KOPT-K1 (cell line): ENCODE data around the gene RASSF8.
"Not testable (repeated sequence)": the region's sequence is repeated elsewhere in the genome, so short reads cannot be mapped to it uniquely, and the experiment has no call there.

Experiments used
- H3K27ac ChIP-seq: fragments of 200-600 bp; sonication (generic); 2 replicates; pipeline ENCODE4 v1.5.1; 2016; ENCODE audit warnings: antibody characterized with exemption, mild to moderate bottlenecking, low read depth, low read length; ENCODE audit not compliant: poor library complexity, severe bottlenecking
- H3K36me3 ChIP-seq: fragments of 200-600 bp; sonication (generic); 2 replicates; pipeline ENCODE4 v1.5.1; 2017; ENCODE audit warnings: antibody characterized with exemption, mild to moderate bottlenecking, low read length, moderate library complexity; ENCODE audit not compliant: insufficient read depth
- H3K9me3 ChIP-seq: fragments of 200-600 bp; sonication (generic); 2 replicates; pipeline ENCODE4 v1.5.1; 2017; ENCODE audit warnings: antibody characterized with exemption, low read length, mild to moderate bottlenecking; ENCODE audit not compliant: insufficient read depth, poor library complexity, severe bottlenecking

The RASSF8 gene

GRCh38 chr12:26043135-26044006 lies 84.9 kb downstream of the RASSF8 start:
- no peaks in the 10 kb centered on the region for H3K9me3 ChIP-seq
- no peaks in the 10 kb centered on the region for H3K36me3 ChIP-seq
- no peak overlapping the region for H3K27ac ChIP-seq

GRCh38 chr12:26044007-26044394 lies 85.5 kb downstream of the RASSF8 start:
- Histone ChIP-seq H3K27ac (no peak overlapping the region), H3K9me3 (no peaks in the 10 kb centered on the region), H3K36me3 (no peaks in the 10 kb centered on the region)

GRCh38 chr12:26044592-26044991 lies 86.1 kb downstream of the RASSF8 start:
- Histone ChIP-seq H3K27ac (no peak overlapping the region), H3K36me3 (no peaks in the 10 kb centered on the region), H3K9me3 (no peaks in the 10 kb centered on the region)

GRCh38 chr12:26046203-26046602 lies 87.7 kb downstream of the RASSF8 start:
- no peak overlapping the region for H3K27ac ChIP-seq
- H3K36me3 ChIP-seq, result no peaks in the 10 kb centered on the region
- H3K9me3 ChIP-seq, result no peaks in the 10 kb centered on the region

GRCh38 chr12:26046906-26047305 lies 88.4 kb downstream of the RASSF8 start:
- no peak overlapping the region for H3K27ac ChIP-seq
- H3K36me3 ChIP-seq, result no peaks in the 10 kb centered on the region
- H3K9me3 ChIP-seq, result no peaks in the 10 kb centered on the region

- no peaks in the 10 kb centered on the region for H3K9me3 ChIP-seq
- no peaks in the 10 kb centered on the region for H3K36me3 ChIP-seq
- no peak overlapping the region for H3K27ac ChIP-seq
Measured at GRCh38 chr12:26047401-26048226, 89.1 kb downstream of the RASSF8 start.

- Histone ChIP-seq H3K36me3 (no peaks in the 10 kb centered on the region), H3K9me3 (no peaks in the 10 kb centered on the region), H3K27ac (no peak overlapping the region)
Measured at GRCh38 chr12:26052652-26053051, 94.2 kb downstream of the RASSF8 start.

- no peaks in the 10 kb centered on the region for H3K36me3 ChIP-seq
- no peak overlapping the region for H3K27ac ChIP-seq
- H3K9me3 ChIP-seq, result no peaks in the 10 kb centered on the region
Measured at GRCh38 chr12:26054383-26054782, 95.9 kb downstream of the RASSF8 start.

GRCh38 chr12:26055087-26055486 lies 96.6 kb downstream of the RASSF8 start:
- no peak overlapping the region for H3K27ac ChIP-seq
- H3K9me3 ChIP-seq, result no peaks in the 10 kb centered on the region
- H3K36me3 ChIP-seq, result no peaks in the 10 kb centered on the region

GRCh38 chr12:26056335-26056734 lies 97.9 kb downstream of the RASSF8 start:
- Histone ChIP-seq H3K9me3 (no peaks in the 10 kb centered on the region), H3K36me3 (no peaks in the 10 kb centered on the region), H3K27ac (no peak overlapping the region)

GRCh38 chr12:26057271-26057670 lies 98.8 kb downstream of the RASSF8 start:
- H3K36me3 ChIP-seq, H3K27ac ChIP-seq, H3K9me3 ChIP-seq: not testable (repeated sequence)

- Histone ChIP-seq H3K9me3 (no peaks in the 10 kb centered on the region), H3K27ac (no peak overlapping the region), H3K36me3 (no peaks in the 10 kb centered on the region)
Measured at GRCh38 chr12:26058308-26058707, 99.8 kb downstream of the RASSF8 start.

GRCh38 chr12:26058818-26059217 lies 100.3 kb downstream of the RASSF8 start:
- Histone ChIP-seq H3K9me3 (no peaks in the 10 kb centered on the region), H3K36me3 (no peaks in the 10 kb centered on the region), H3K27ac (no peak overlapping the region)

GRCh38 chr12:26062006-26062405 lies 103.5 kb downstream of the RASSF8 start:
- Histone ChIP-seq H3K36me3 (no peaks in the 10 kb centered on the region), H3K9me3 (no peaks in the 10 kb centered on the region), H3K27ac (no peak overlapping the region)

GRCh38 chr12:26062566-26062965 lies 104.1 kb downstream of the RASSF8 start:
- Histone ChIP-seq H3K27ac (no peak overlapping the region), H3K36me3 (no peaks in the 10 kb centered on the region), H3K9me3 (no peaks in the 10 kb centered on the region)
